ENCODE data around the gene UBQLN1. TPM values are rescaled to one million over a fixed set of nuclear protein-coding genes. Genes with fewer than 3 reads are reported as not detected.
A peak's percentile ranks its signal among the peaks of the same experiment; 100 is the strongest.

The UBQLN1 gene
- total and polyA plus RNA-seq, 9 of the 15 experiments (the other 6 are each of a cell fraction or from before 2014, with no cell fraction given), result 7.5 to 120 (median 52.8) TPM

- peak overlapping the region; percentile 78 for H3K4me2 ChIP-seq (ENCODE audit: insufficient read depth, low read length)
- H3K9ac ChIP-seq (ENCODE audit: insufficient read depth in 1 of 2, low read depth in 2 of 2, low read length in 2 of 2), result peak overlapping the region; percentile 97 to 98
- ChIA-PET CTCF (ENCODE audit: low intra/inter-chr PET ratio) (no interaction called here), POLR2A (interaction anchor here (0.5 to 2.5 kb wide), 12 partner anchors 9 to 272 kb away, joined by 3 to 9 read pairs (median 4); partner anchors contain the start of gene RMI1)
- peaks cover 3% of the 10 kb centered on the region; the same call in 1 of the 2 replicates for H4K20me1 ChIP-seq (replicated peaks; ENCODE audit: control insufficient read depth, insufficient read depth, low read length)
- WGBS (ENCODE audit: insufficient coverage, low coverage, missing lambda C conversion rate), result 13% methylated on average over 20 of the region's 20 CpGs
- H3K27ac ChIP-seq (ENCODE audit: extremely low read depth, low read depth, low read length), result peak overlapping the region; percentile 99
- H3K79me2 ChIP-seq (ENCODE audit: control insufficient read depth, insufficient read depth, low read length), result peaks cover 48% of the 10 kb centered on the region
- DNase-seq (ENCODE audit: extremely low read depth in 1 of 4, low spot score in 3 of 4) (peak; percentile 64 to 86 (median 74)), FAIRE-seq (peak; percentile 11), ATAC-seq (peak; percentile 78)
- peaks cover 4 to 6% of the 10 kb centered on the region in 2 experiments; a peak in 4 of 5 replicates for H3K4me1 ChIP-seq (replicated peaks in 1 of 2; ENCODE audit: control insufficient read depth in 2 of 2, insufficient read depth in 2 of 2, low read length in 2 of 2)
- no peaks in the 10 kb centered on the region for H3K36me3 ChIP-seq (ENCODE audit: control insufficient read depth, insufficient read depth, low read length)
- no peaks in the 10 kb centered on the region for H3K9me3 ChIP-seq (replicated peaks; ENCODE audit: control insufficient read depth, insufficient read depth, low read depth, low read length)
- peak overlapping the region; percentile 93 for H3K4me3 ChIP-seq
- peak overlapping the region; percentile 88 for H2AFZ ChIP-seq (ENCODE audit: low read depth, low read length)
- TSS peak; percentile 78 for BruUV-seq (replicated peaks)
- in situ Hi-C loops (cut with MboI) (no loop called here), intact Hi-C loops (cut with micrococcal nuclease) (loop anchor here (5.0 to 10.0 kb wide), 3 partner anchors 86 to 276 kb away; partner anchors contain the start of genes GKAP1, HNRNPK, IDNK and RMI1)
- no peaks in the 10 kb centered on the region for H3K9me1 ChIP-seq (ENCODE audit: control insufficient read depth, insufficient read depth, low read length)
- H3K27me3 ChIP-seq (ENCODE audit: control insufficient read depth in 2 of 2, insufficient read depth in 2 of 2, low read length in 2 of 2), result no peaks in the 10 kb centered on the region
- no peak for TF ChIP-seq SRF (CRISPR knock-in tag; IDR thresholded peaks at IDR 0.05)
- TF ChIP-seq ZNF24 (IDR thresholded peaks at IDR 0.05), result peak; percentile 28; the same call in 1 of the 2 replicates
- TF ChIP-seq NCOA2 (IDR thresholded peaks at IDR 0.05; ENCODE audit: partially characterized antibody in 2 of 2), result no peak
- no peak for TF ChIP-seq ASH1L (IDR thresholded peaks at IDR 0.05; ENCODE audit: borderline replicate concordance, low read depth, partially characterized antibody)
- peak; percentile 89 for TF ChIP-seq TFAP4 (CRISPR knock-in tag; IDR thresholded peaks at IDR 0.05; ENCODE audit: borderline replicate concordance)
- TF ChIP-seq MNT (conservative IDR thresholded peaks at IDR 0.05), result peak in 1 of 2 experiments; percentile 41; a peak in 3 of 4 replicates
- peak in 1 of 2 experiments; percentile 37; a peak in 3 of 4 replicates for TF ChIP-seq RAD21 (CRISPR knock-in tag; conservative IDR thresholded peaks at IDR 0.05 in 1 of 2, IDR thresholded peaks at IDR 0.05 in 1 of 2)
- TF ChIP-seq SIN3A (IDR thresholded peaks at IDR 0.05; ENCODE audit: borderline replicate concordance in 2 of 2, control insufficient read depth in 1 of 2, low read depth in 2 of 2, low read length in 2 of 2), result peak in 1 of 2 experiments; percentile 71; a peak in 2 of 4 replicates
- TF ChIP-seq TAF1 (IDR thresholded peaks at IDR 0.05; ENCODE audit: control insufficient read depth, extremely low read depth, insufficient read depth, low read length, severe bottlenecking), result peak; percentile 74
- TF ChIP-seq NR2C2 (CRISPR knock-in tag; IDR thresholded peaks at IDR 0.05), result no peak
- peak; percentile 44 for TF ChIP-seq NR2C2 (tag; IDR thresholded peaks at IDR 0.05)
- no peak; the same call in 1 of the 2 replicates for TF ChIP-seq EP300 (IDR thresholded peaks at IDR 0.05; ENCODE audit: low read length)
- peak; percentile 47; the same call in 1 of the 2 replicates for TF ChIP-seq DPF2 (IDR thresholded peaks at IDR 0.05)
- TF ChIP-seq MAFF (IDR thresholded peaks at IDR 0.05; ENCODE audit: low read length), result peak; percentile 27; the same call in 1 of the 2 replicates
- 0 out of 2 replicates have a peak, but pooled peaks have one; percentile 73 for TF ChIP-seq GTF2E2 (tag; IDR thresholded peaks at IDR 0.05)
- no peak for TF ChIP-seq RBM22 (IDR thresholded peaks at IDR 0.05; ENCODE audit: low read depth, low read length, poor library complexity, severe bottlenecking)
- 0 out of 2 replicates have a peak, but pooled peaks have one; percentile 39 for TF ChIP-seq ZBTB43 (CRISPR knock-in tag; IDR thresholded peaks at IDR 0.05)
These were observed 879 bp upstream of the UBQLN1 start for GRCh38 chr9:83708515-83709158.

All from K562 (cell line).